ENCODE data around the gene IL1RAPL2. TPM values are rescaled to one million over a fixed set of nuclear protein-coding genes. Genes with fewer than 3 reads are reported as not detected.

The IL1RAPL2 gene
- total and polyA plus RNA-seq, 2 donors (not counting 3 experiments of a cell fraction or from before 2014, with no cell fraction given) = not detected

GRCh38 chrX:105564501-105564900 is 998.5 kb downstream of the IL1RAPL2 start:
- DNase-seq (ENCODE audit: low read depth, low spot score) (no peak), FAIRE-seq (no peak)
- CTCF ChIA-PET = no interaction called here
- H3K9me1 ChIP-seq (replicated peaks; ENCODE audit: control insufficient read depth, extremely low read depth, insufficient read depth, low read length) = no peaks in the 10 kb centered on the region
- no peak overlapping the region for H3K4me2 ChIP-seq (ENCODE audit: insufficient read depth, low read length)
- dilution Hi-C loops (cut with MboI; ENCODE audit: extremely low pct_ligation_motif_present, low sequenced_read_pairs) (no loop called here), intact Hi-C loops (cut with micrococcal nuclease) (no loop called here)
- no peaks in the 10 kb centered on the region for H3K36me3 ChIP-seq (ENCODE audit: control insufficient read depth in 2 of 2, extremely low read depth in 1 of 2, insufficient read depth in 2 of 2, low read length in 2 of 2)
- no peaks in the 10 kb centered on the region for H4K20me1 ChIP-seq (replicated peaks; ENCODE audit: control insufficient read depth, extremely low read depth, insufficient read depth, low read length)
- TF ChIP-seq POLR2AphosphoS5 (IDR thresholded peaks at IDR 0.05; ENCODE audit: insufficient read depth, low read depth, low read length) (no peak), GATA2 (IDR thresholded peaks at IDR 0.05; ENCODE audit: insufficient read depth, insufficient read length, low read depth, low read length) (no peak)
- no peak overlapping the region for H2AFZ ChIP-seq (ENCODE audit: low read depth, low read length)
- BruUV-seq (replicated peaks) = no TSS peak
- H3K27ac ChIP-seq (ENCODE audit: insufficient read depth, low read depth, low read length) = no peak overlapping the region
- no peak overlapping the region for H3K9ac ChIP-seq (replicated peaks; ENCODE audit: extremely low read depth, insufficient read depth, low read length)
- no peaks in the 10 kb centered on the region for H3K79me2 ChIP-seq (ENCODE audit: control insufficient read depth, insufficient read depth, low read length)
- POLR2A ChIA-PET = no interaction called here
- H3K4me3 ChIP-seq (replicated peaks in 1 of 3; ENCODE audit: insufficient read depth in 1 of 3, low read depth in 1 of 3, low read length in 3 of 3) = no peak overlapping the region
- H3K9me3 ChIP-seq (replicated peaks; ENCODE audit: control insufficient read depth, insufficient read depth, low read length) = no peaks in the 10 kb centered on the region
- H3K4me1 ChIP-seq (ENCODE audit: control insufficient read depth, extremely low read depth, insufficient read depth, low read length) = no peaks in the 10 kb centered on the region
- H3K27me3 ChIP-seq (ENCODE audit: control insufficient read depth in 2 of 2, insufficient read depth in 2 of 2, low read length in 2 of 2) = no peaks in the 10 kb centered on the region

- dilution Hi-C loops (cut with MboI; ENCODE audit: extremely low pct_ligation_motif_present, low sequenced_read_pairs) (no loop called here), intact Hi-C loops (cut with micrococcal nuclease) (no loop called here)
- Histone ChIP-seq H3K9me1 (replicated peaks; ENCODE audit: control insufficient read depth, extremely low read depth, insufficient read depth, low read length) (no peaks in the 10 kb centered on the region), H3K36me3 (ENCODE audit: control insufficient read depth in 2 of 2, extremely low read depth in 1 of 2, insufficient read depth in 2 of 2, low read length in 2 of 2) (no peaks in the 10 kb centered on the region), H3K79me2 (ENCODE audit: control insufficient read depth, insufficient read depth, low read length) (no peaks in the 10 kb centered on the region), H3K9me3 (replicated peaks; ENCODE audit: control insufficient read depth, insufficient read depth, low read length) (no peaks in the 10 kb centered on the region), H3K27me3 (ENCODE audit: control insufficient read depth in 2 of 2, insufficient read depth in 2 of 2, low read length in 2 of 2) (no peaks in the 10 kb centered on the region), H3K4me3 (replicated peaks in 1 of 3; ENCODE audit: insufficient read depth in 1 of 3, low read depth in 1 of 3, low read length in 3 of 3) (no peak overlapping the region), H4K20me1 (replicated peaks; ENCODE audit: control insufficient read depth, extremely low read depth, insufficient read depth, low read length) (no peaks in the 10 kb centered on the region), H3K27ac (ENCODE audit: insufficient read depth, low read depth, low read length) (no peak overlapping the region), H3K4me2 (ENCODE audit: insufficient read depth, low read length) (no peak overlapping the region), H3K9ac (replicated peaks; ENCODE audit: extremely low read depth, insufficient read depth, low read length) (no peak overlapping the region), H2AFZ (ENCODE audit: low read depth, low read length) (no peak overlapping the region), H3K4me1 (ENCODE audit: control insufficient read depth, extremely low read depth, insufficient read depth, low read length) (no peaks in the 10 kb centered on the region)
- ChIA-PET POLR2A (no interaction called here), CTCF (no interaction called here)
- no TSS peak for BruUV-seq (replicated peaks)
- FAIRE-seq (no peak), DNase-seq (ENCODE audit: low read depth, low spot score) (no peak)
- TF ChIP-seq POLR2AphosphoS5 (IDR thresholded peaks at IDR 0.05; ENCODE audit: insufficient read depth, low read depth, low read length) (no peak), MYC (IDR thresholded peaks at IDR 0.05; ENCODE audit: low read depth, low read length) (no peak), GATA2 (IDR thresholded peaks at IDR 0.05; ENCODE audit: insufficient read depth, insufficient read length, low read depth, low read length) (no peak), CTCF (IDR thresholded peaks at IDR 0.05; ENCODE audit: extremely low read depth in 1 of 2, insufficient read depth in 1 of 2, low read depth in 1 of 2, low read length in 2 of 2) (no peak), JUN (IDR thresholded peaks at IDR 0.05; ENCODE audit: borderline replicate concordance, insufficient read depth, insufficient read length, low read depth) (no peak), EZH2 (IDR thresholded peaks at IDR 0.05; ENCODE audit: borderline replicate concordance, low read depth, low read length, severe bottlenecking) (no peak), FOS (IDR thresholded peaks at IDR 0.05; ENCODE audit: borderline replicate concordance, insufficient read depth, low read length) (no peak), POLR2A (IDR thresholded peaks at IDR 0.05; ENCODE audit: low read depth, low read length) (no peak)
- TF ChIP-seq, protein P1, sequence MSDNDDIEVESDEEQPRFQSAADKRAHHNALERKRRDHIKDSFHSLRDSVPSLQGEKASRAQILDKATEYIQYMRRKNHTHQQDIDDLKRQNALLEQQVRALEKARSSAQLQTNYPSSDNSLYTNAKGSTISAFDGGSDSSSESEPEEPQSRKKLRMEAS (IDR thresholded peaks at IDR 0.05; ENCODE audit: insufficient read depth, insufficient read length) = no peak
These were observed 999.9 kb downstream of the IL1RAPL2 start for GRCh38 chrX:105565856-105566255.
